DOHH2 (cell line): ENCODE data around the gene PRAF2.

Experiments used
- H3F3A ChIP-seq: fragments of 200-600 bp; sonication (generic), shearing (Covaris generic); 2 replicates; pipeline ENCODE4 v1.6.0; 2016; ENCODE audit warnings: antibody characterized with exemption, mild to moderate bottlenecking; ENCODE audit not compliant: control insufficient read depth, insufficient read depth
- H3K27ac ChIP-seq: fragments of 200-600 bp; sonication (generic); 2 replicates; pipeline ENCODE4 v1.5.1; 2014; ENCODE audit warnings: low read depth, mild to moderate bottlenecking, low read length, moderate library complexity
- H3K27me3 ChIP-seq: fragments of 200-600 bp; sonication (generic); 2 replicates; pipeline ENCODE4 v1.6.1; 2014; ENCODE audit warnings: mild to moderate bottlenecking, low read length, mixed read lengths; ENCODE audit not compliant: control insufficient read depth
- H3K36me3 ChIP-seq: fragments of 200-600 bp; sonication (generic); 2 replicates; pipeline ENCODE4 v1.6.1; 2014; ENCODE audit warnings: mild to moderate bottlenecking, low read length, moderate library complexity, mixed read lengths; ENCODE audit not compliant: control insufficient read depth
- H3K4me1 ChIP-seq: fragments of 200-600 bp; sonication (generic); 2 replicates; pipeline ENCODE4 v1.6.1; 2014; ENCODE audit warnings: mild to moderate bottlenecking, low read length, mixed read lengths; ENCODE audit not compliant: control insufficient read depth
- H3K4me2 ChIP-seq: fragments of 200-600 bp; sonication (generic); 2 replicates; pipeline ENCODE4 v1.6.0; 2014; ENCODE audit warnings: mild to moderate bottlenecking, low read length, moderate library complexity
- H3K4me3 ChIP-seq: fragments of 200-600 bp; sonication (generic); 2 replicates; pipeline ENCODE4 v1.5.1; 2014; ENCODE audit warnings: mild to moderate bottlenecking, low read length, mixed read lengths
- H3K79me2 ChIP-seq: fragments of 200-600 bp; sonication (generic); 2 replicates; pipeline ENCODE4 v1.6.1; 2014; ENCODE audit warnings: mild to moderate bottlenecking, low read length, mixed read lengths; ENCODE audit not compliant: control insufficient read depth
- H3K9me2 ChIP-seq: fragments of 200-600 bp; sonication (generic); replicated peaks from 2 replicates; pipeline ENCODE4 v1.6.1; 2014; ENCODE audit warnings: mild to moderate bottlenecking, low read length, mixed read lengths; ENCODE audit not compliant: control insufficient read depth
- H3K9me3 ChIP-seq: fragments of 200-600 bp; sonication (generic); 2 replicates; pipeline ENCODE4 v1.6.1; 2014; ENCODE audit warnings: antibody characterized with exemption, low read length, mixed read lengths; ENCODE audit not compliant: control insufficient read depth, insufficient read depth
- H4K20me1 ChIP-seq: fragments of 200-600 bp; sonication (generic); 2 replicates; pipeline ENCODE4 v1.6.0; 2014; ENCODE audit warnings: low read depth, mild to moderate bottlenecking, antibody characterized with exemption, low read length, moderate library complexity; ENCODE audit not compliant: control insufficient read depth, insufficient read depth
- CTCF ChIP-seq: fragments of 200-600 bp; sonication (generic); IDR thresholded peaks from one replicate; pipeline ENCODE4 v1.5.1; 2014; ENCODE audit warnings: antibody characterized with exemption, mild to moderate bottlenecking, low read depth, low read length; ENCODE audit not compliant: poor library complexity, severe bottlenecking
- EZH2phosphoT487 ChIP-seq: fragments of 200-600 bp; sonication (generic); IDR thresholded peaks from 2 replicates; pipeline ENCODE4 v1.6.1; 2017; ENCODE audit warnings: borderline replicate concordance, mild to moderate bottlenecking, antibody characterized with exemption, low read length, moderate library complexity, mixed read lengths

Gene PRAF2

DNA sequence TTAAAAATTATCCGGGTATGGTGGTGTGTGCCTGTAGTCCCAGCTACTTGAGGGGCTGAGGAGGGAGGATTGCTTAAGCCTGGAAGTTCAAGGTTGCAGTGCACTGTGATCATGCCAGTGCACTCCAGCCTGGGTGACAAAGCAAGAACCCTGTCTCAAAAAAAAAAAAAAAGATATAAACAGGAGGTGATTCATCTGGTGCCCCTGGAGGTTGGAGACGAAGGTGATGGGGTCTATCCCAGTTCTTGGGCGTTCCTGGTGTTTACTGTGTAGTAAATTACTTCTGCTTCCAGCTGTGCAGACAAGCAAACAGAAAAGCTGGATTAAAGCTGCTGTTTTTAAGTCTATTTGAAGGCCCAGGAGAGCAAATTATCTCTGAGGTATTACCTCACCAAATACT is 29.8 kb upstream of the PRAF2 start:
- Histone ChIP-seq H4K20me1 (no peaks in the 10 kb centered on the region), H3K4me1 (peaks cover 11% of the 10 kb centered on the region), H3K9me3 (no peaks in the 10 kb centered on the region), H3K27ac (no peak overlapping the region), H3K4me2 (no peak overlapping the region), H3K9me2 (no peaks in the 10 kb centered on the region), H3F3A (0 out of 2 replicates have a peak, but pooled peaks cover 2% of the 10 kb centered on the region), H3K4me3 (no peak overlapping the region), H3K27me3 (no peaks in the 10 kb centered on the region), H3K79me2 (peaks cover 18% of the 10 kb centered on the region), H3K36me3 (no peaks in the 10 kb centered on the region)
- TF ChIP-seq EZH2phosphoT487 (no peak), CTCF (no peak)

DNA sequence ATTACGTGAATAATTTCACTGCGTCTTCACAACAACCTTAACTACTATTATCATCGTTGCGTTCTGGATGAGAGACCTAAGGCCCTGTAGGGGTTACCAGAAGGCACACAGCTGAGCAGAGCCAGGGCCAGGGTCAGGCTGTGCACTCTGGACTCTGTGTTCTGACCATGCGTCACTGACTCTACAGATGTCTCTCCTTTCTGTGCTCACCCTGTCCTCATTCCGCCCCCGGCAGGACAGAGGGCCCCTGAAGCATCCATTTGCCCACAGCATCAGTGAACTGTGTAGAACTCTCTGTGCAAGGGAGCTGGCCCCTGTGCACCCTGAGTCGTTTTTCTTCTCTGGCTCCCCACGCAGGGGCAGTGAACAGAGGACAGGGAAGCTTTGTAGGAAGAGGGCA is 28.4 kb upstream of the PRAF2 start:
- Histone ChIP-seq H3K27ac (no peak overlapping the region), H3K27me3 (no peaks in the 10 kb centered on the region), H4K20me1 (no peaks in the 10 kb centered on the region), H3K9me2 (no peaks in the 10 kb centered on the region), H3K4me3 (peak overlapping the region; percentile 96), H3K9me3 (no peaks in the 10 kb centered on the region), H3K36me3 (no peaks in the 10 kb centered on the region), H3F3A (0 out of 2 replicates have a peak, but pooled peaks cover 2% of the 10 kb centered on the region), H3K79me2 (peaks cover 21% of the 10 kb centered on the region), H3K4me2 (peak overlapping the region; percentile 88), H3K4me1 (peaks cover 12% of the 10 kb centered on the region)
- no peak for TF ChIP-seq EZH2phosphoT487
- no peak for TF ChIP-seq CTCF

DNA sequence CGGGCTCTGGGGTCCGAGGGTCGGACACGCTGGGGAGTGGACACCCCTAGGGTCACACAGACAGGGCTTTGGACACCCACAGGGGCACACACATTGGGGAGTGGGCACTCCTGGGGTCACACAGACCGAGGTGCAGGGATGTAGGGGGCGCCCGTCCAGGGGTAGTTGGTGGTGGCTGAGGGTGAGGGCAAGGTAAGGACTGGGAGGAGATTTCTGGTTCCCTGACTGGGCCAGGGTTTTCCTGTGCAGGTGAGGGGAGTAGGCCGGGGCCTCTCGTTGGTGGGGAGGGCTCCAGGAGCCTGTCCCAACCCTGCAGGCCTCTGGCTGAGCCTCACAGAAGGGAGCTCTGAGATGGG is 27.8 kb upstream of the PRAF2 start:
- H3K27me3 ChIP-seq: no peaks in the 10 kb centered on the region
- peak overlapping the region; percentile 50 for H3K27ac ChIP-seq
- peak overlapping the region; percentile 96 for H3K4me3 ChIP-seq

More for the DNA sequence above, 27.8 kb upstream of the PRAF2 start:
- H3K36me3 ChIP-seq: no peaks in the 10 kb centered on the region
- no peaks in the 10 kb centered on the region for H3K9me3 ChIP-seq
- no peaks in the 10 kb centered on the region for H4K20me1 ChIP-seq
- peaks cover 12% of the 10 kb centered on the region for H3K4me1 ChIP-seq
- H3F3A ChIP-seq: 0 out of 2 replicates have a peak, but pooled peaks cover 2% of the 10 kb centered on the region
- no peaks in the 10 kb centered on the region for H3K9me2 ChIP-seq
- TF ChIP-seq EZH2phosphoT487 (no peak), CTCF (peak; percentile 69)
- H3K79me2 ChIP-seq: peaks cover 21% of the 10 kb centered on the region
- peak overlapping the region; percentile 88 for H3K4me2 ChIP-seq
